GM23338 (cell line): ENCODE results near the gene PLPPR3. TPM values are rescaled to one million over a fixed set of nuclear protein-coding genes. Genes with fewer than 3 reads are reported as not detected.
A peak's percentile ranks its signal among the peaks of the same experiment; 100 is the strongest.

ENCODE experiments used
- ATAC-seq: fragments of 200-7000 bp; cut with Tn5 transposase; 3 replicates; pipeline ENCODE4 v1.9.1; 2020
- DNase-seq: peaks from one replicate; pipeline ENCODE4 v3.0.0-alpha.2; 2015; ENCODE audit warnings: low spot score
- H2AFZ ChIP-seq: fragments of 200-600 bp; sonication (generic); 2 replicates; pipeline ENCODE4 v1.8.0; 2016; ENCODE audit warnings: antibody characterized with exemption, mild to moderate bottlenecking, moderate library complexity
- H3F3A ChIP-seq: fragments of 200-600 bp; sonication (generic); replicated peaks from 2 replicates; pipeline ENCODE4 v1.8.0; 2017; ENCODE audit warnings: antibody characterized with exemption, mixed run types, low read depth
- H3K27ac ChIP-seq: fragments of 200-600 bp; sonication (generic); 2 replicates; pipeline ENCODE4 v1.6.1; 2016; ENCODE audit warnings: low read depth
- H3K27me3 ChIP-seq: fragments of 200-600 bp; sonication (generic); 2 replicates; pipeline ENCODE4 v1.8.0; 2016; ENCODE audit warnings: mild to moderate bottlenecking, mixed run types, moderate library complexity; ENCODE audit not compliant: insufficient read depth
- H3K36me3 ChIP-seq: fragments of 200-600 bp; sonication (generic); 2 replicates; pipeline ENCODE4 v1.8.0; 2016; ENCODE audit warnings: mild to moderate bottlenecking; ENCODE audit not compliant: insufficient read depth
- H3K4me1 ChIP-seq: fragments of 200-600 bp; sonication (generic); 2 replicates; pipeline ENCODE4 v1.8.0; 2016; ENCODE audit warnings: mild to moderate bottlenecking, moderate library complexity; ENCODE audit not compliant: insufficient read depth
- H3K4me2 ChIP-seq: fragments of 200-600 bp; sonication (generic); 2 replicates; pipeline ENCODE4 v1.7.1; 2017; ENCODE audit warnings: mixed run types
- H3K4me3 ChIP-seq: fragments of 200-600 bp; sonication (generic); 2 replicates; pipeline ENCODE4 v1.6.1; 2016; ENCODE audit warnings: mixed run types
- H3K79me2 ChIP-seq: fragments of 200-600 bp; sonication (generic); replicated peaks from 2 replicates; pipeline ENCODE4 v1.8.0; 2017; ENCODE audit warnings: mild to moderate bottlenecking; ENCODE audit not compliant: insufficient read depth
- H3K9me2 ChIP-seq: fragments of 200-600 bp; sonication (generic); 2 replicates; pipeline ENCODE4 v1.8.0; 2017; ENCODE audit not compliant: insufficient read depth
- H4K20me1 ChIP-seq: fragments of 200-600 bp; sonication (generic); replicated peaks from 2 replicates; pipeline ENCODE4 v1.8.0; 2017; ENCODE audit warnings: mild to moderate bottlenecking; ENCODE audit not compliant: insufficient read depth
- H3K27ac Mint-ChIP-seq: 2 replicates; pipeline ENCODE4 v1.8.0; 2020; ENCODE audit warnings: inconsistent platforms, mild to moderate bottlenecking, moderate library complexity, mixed read lengths
- H3K27me3 Mint-ChIP-seq: 3 replicates; pipeline ENCODE4 v1.8.0; 2022; ENCODE audit warnings: low read depth, mild to moderate bottlenecking, moderate library complexity, mixed read lengths, inconsistent platforms; ENCODE audit not compliant: insufficient read depth, poor library complexity
- H3K36me3 Mint-ChIP-seq: 3 replicates; pipeline ENCODE4 v1.8.0; 2021; ENCODE audit warnings: low read depth, mild to moderate bottlenecking, inconsistent platforms, moderate library complexity, mixed read lengths
- H3K4me1 Mint-ChIP-seq: 3 replicates; pipeline ENCODE4 v1.8.0; 2020; ENCODE audit warnings: mild to moderate bottlenecking, inconsistent platforms, mixed read lengths
- H3K4me3 Mint-ChIP-seq: 3 replicates; pipeline ENCODE4 v1.8.0; 2021; ENCODE audit warnings: moderate library complexity, mild to moderate bottlenecking, inconsistent platforms, mixed read lengths
- H3K9me3 Mint-ChIP-seq: 3 replicates; pipeline ENCODE4 v1.8.0; 2020; ENCODE audit warnings: moderate library complexity, mild to moderate bottlenecking, inconsistent platforms, mixed read lengths
- CREB1 ChIP-seq: fragments of 250-450 bp; sonication (Bioruptor Pico); IDR thresholded peaks from 2 replicates; pipeline ENCODE4 v1.5.0; 2020; ENCODE audit warnings: low read depth, mild to moderate bottlenecking, moderate library complexity
- CTCF ChIP-seq, 2 experiments: fragments of 200-600 bp in 1 of 2; sonication (generic) in 1 of 2; conservative IDR thresholded peaks; 2 replicates each; pipeline versions ENCODE4 v1.5.1 to v1.6.1; 2016 to 2017; ENCODE audit warnings: antibody characterized with exemption in 2 of 2, low read depth in 2 of 2, mild to moderate bottlenecking in 2 of 2, moderate library complexity in 1 of 2
- ETS1 ChIP-seq: IDR thresholded peaks from 2 replicates; pipeline ENCODE4 v1.6.1; 2016; ENCODE audit warnings: antibody characterized with exemption
- EZH2 ChIP-seq: fragments of 200-600 bp; sonication (generic); IDR thresholded peaks from one replicate; pipeline ENCODE4 v1.8.0; 2017; ENCODE audit warnings: antibody characterized with exemption, mild to moderate bottlenecking, low read depth; ENCODE audit not compliant: unreplicated experiment
- EZH2phosphoT487 ChIP-seq: fragments of 200-600 bp; sonication (generic); IDR thresholded peaks from one replicate; pipeline ENCODE4 v1.8.1; 2018; ENCODE audit warnings: antibody characterized with exemption; ENCODE audit not compliant: unreplicated experiment
- JUNB ChIP-seq: IDR thresholded peaks from one replicate; pipeline ENCODE4 v1.6.1; 2016; ENCODE audit warnings: antibody characterized with exemption; ENCODE audit not compliant: unreplicated experiment
- NANOG ChIP-seq: IDR thresholded peaks from 2 replicates; pipeline ENCODE4 v1.6.1; 2016; ENCODE audit warnings: antibody characterized with exemption, borderline replicate concordance
- POLR2AphosphoS5 ChIP-seq: IDR thresholded peaks from 2 replicates; pipeline ENCODE4 v1.6.1; 2016; ENCODE audit warnings: antibody characterized with exemption, low read depth
- REST ChIP-seq: IDR thresholded peaks from one replicate; pipeline ENCODE4 v1.6.1; 2018; ENCODE audit warnings: antibody characterized with exemption; ENCODE audit not compliant: unreplicated experiment
- STAT1 ChIP-seq: IDR thresholded peaks from one replicate; pipeline ENCODE4 v1.6.1; 2016; ENCODE audit warnings: antibody characterized with exemption; ENCODE audit not compliant: unreplicated experiment
- ZNF114 ChIP-seq: fragments of 250-450 bp; sonication (Bioruptor Pico); IDR thresholded peaks from 2 replicates; pipeline ENCODE4 v1.5.0; 2020; ENCODE audit warnings: mild to moderate bottlenecking, moderate library complexity
- polyA plus RNA-seq: library from polyadenylated mRNA; unstranded; fragments of >200 nt; fragmentation: Nextera tagmentation; extraction: Ambion mirVana; gene quantifications from 2 replicates; pipeline ENCODE4 v1.2.1, GENCODE V29; 2016
- total RNA-seq: library from RNA; depleted of rRNA; stranded (reverse); fragments of >200 nt; shearing (Covaris generic); gene quantifications from 2 replicates; pipeline ENCODE4 v1.2.3, GENCODE V29; 2014

PLPPR3 gene
- total and polyA plus RNA-seq, 2 experiments from 2014 or later: 14.8 to 81.1 TPM

- Mint-ChIP-seq H3K27me3 (peaks cover 22% of the 10 kb centered on the region), H3K4me1 (no peaks in the 10 kb centered on the region), H3K36me3 (no peaks in the 10 kb centered on the region), H3K4me3 (peak within 1 kb of the TSS; percentile 32; the same call in 2 of the 3 replicates), H3K27ac (no peak within 1 kb of the TSS), H3K9me3 (no peaks in the 10 kb centered on the region; the same call in 2 of the 3 replicates)
- ATAC-seq: no peak
- Histone ChIP-seq H3K36me3 (no peaks in the 10 kb centered on the region), H4K20me1 (no peaks in the 10 kb centered on the region), H3K9me2 (no peaks in the 10 kb centered on the region), H3K4me3 (peak within 1 kb of the TSS; percentile 52), H3K79me2 (no peaks in the 10 kb centered on the region), H3K27ac (no peak within 1 kb of the TSS), H3F3A (peaks cover 22% of the 10 kb centered on the region), H3K4me1 (no peaks in the 10 kb centered on the region), H2AFZ (no peak within 1 kb of the TSS), H3K4me2 (peak within 1 kb of the TSS; percentile 64; the same call in 1 of the 2 replicates), H3K27me3 (peaks cover 28% of the 10 kb centered on the region)
- DNase-seq: no peak
- TF ChIP-seq EZH2phosphoT487 (no peak), NANOG (no peak), STAT1 (no peak), POLR2AphosphoS5 (no peak), JUNB (no peak), EZH2 (no peak), ETS1 (no peak), CREB1 (CRISPR knock-in tag) (no peak)
Measured at GRCh38 chr19:858868-859843, 37.4 kb upstream of the PLPPR3 start, which contains the start of gene CFD. Gene CFD (plus strand): TSS chr19:859664. CDS start chr19:859690, 26 bp downstream.

- no peaks in the 10 kb centered on the region for H4K20me1 ChIP-seq
- Mint-ChIP-seq H3K27me3 (peaks cover 24% of the 10 kb centered on the region), H3K4me3 (no peak overlapping the region), H3K36me3 (no peaks in the 10 kb centered on the region), H3K9me3 (no peaks in the 10 kb centered on the region; the same call in 2 of the 3 replicates), H3K27ac (no peak overlapping the region), H3K4me1 (no peaks in the 10 kb centered on the region)
- H3K27ac ChIP-seq: no peak overlapping the region
- TF ChIP-seq CREB1 (CRISPR knock-in tag): no peak
- no peak for TF ChIP-seq NANOG
- no peak for TF ChIP-seq REST
- TF ChIP-seq CTCF (conservative IDR thresholded peaks at IDR 0.05; ENCODE audit: low read depth in 2 of 2): no peak
- TF ChIP-seq POLR2AphosphoS5: no peak
- TF ChIP-seq ZNF114 (CRISPR knock-in tag): no peak
- no peak for TF ChIP-seq JUNB
- DNase-seq (no peak), ATAC-seq (no peak)
- H3F3A ChIP-seq: peaks cover 15% of the 10 kb centered on the region
- H3K4me1 ChIP-seq: no peaks in the 10 kb centered on the region
- no peaks in the 10 kb centered on the region for H3K79me2 ChIP-seq
- H3K36me3 ChIP-seq: no peaks in the 10 kb centered on the region
- H3K4me3 ChIP-seq: no peak overlapping the region
- H3K4me2 ChIP-seq: no peak overlapping the region
- no peak overlapping the region for H2AFZ ChIP-seq
- peaks cover 27% of the 10 kb centered on the region for H3K27me3 ChIP-seq
- H3K9me2 ChIP-seq: no peaks in the 10 kb centered on the region
Measured at GRCh38 chr19:858284-858683, 36.5 kb upstream of the PLPPR3 start.
